ENCODE results near the gene EMP3. TPM values are rescaled to one million over a fixed set of nuclear protein-coding genes. Genes with fewer than 3 reads are reported as not detected.

EMP3 gene
- total and polyA plus RNA-seq, 9 of the 15 experiments (the other 6 are each of a cell fraction or from before 2014, with no cell fraction given), result 123 to 386 (median 296) TPM

GRCh38 chr19:48351341-48351752, 26.0 kb downstream of the EMP3 start (continued):
- TF ChIP-seq TAL1 (IDR thresholded peaks at IDR 0.05) (0 out of 2 replicates have a peak, but pooled peaks have one; percentile 7), ESRRA (IDR thresholded peaks at IDR 0.05; ENCODE audit: borderline replicate concordance, low read depth) (peak; percentile 48; the same call in 1 of the 2 replicates), TOE1 (IDR thresholded peaks at IDR 0.05; ENCODE audit: borderline replicate concordance) (peak; percentile 44; the same call in 1 of the 2 replicates), TOE1 (CRISPR knock-in tag; IDR thresholded peaks at IDR 0.05; ENCODE audit: borderline replicate concordance, low read depth) (no peak), IRF1 (CRISPR knock-in tag; IDR thresholded peaks at IDR 0.05; ENCODE audit: borderline replicate concordance) (no peak), KDM1A (IDR thresholded peaks at IDR 0.05) (peak; percentile 95 to 97), REST (IDR thresholded peaks at IDR 0.05; ENCODE audit: borderline replicate concordance) (peak; percentile 51; the same call in 1 of the 2 replicates), REST (CRISPR knock-in tag; IDR thresholded peaks at IDR 0.05; ENCODE audit: low read depth) (no peak), NBN (IDR thresholded peaks at IDR 0.05; ENCODE audit: low read depth) (peak; percentile 39; the same call in 1 of the 2 replicates), ZBTB7A (IDR thresholded peaks at IDR 0.05; ENCODE audit: borderline replicate concordance, control insufficient read depth, low read depth, low read length) (peak; percentile 25; the same call in 1 of the 2 replicates), PCBP1 (IDR thresholded peaks at IDR 0.05; ENCODE audit: low read depth, low read length, poor library complexity, severe bottlenecking) (peak; percentile 73)
- TF ChIP-seq, protein P1, sequence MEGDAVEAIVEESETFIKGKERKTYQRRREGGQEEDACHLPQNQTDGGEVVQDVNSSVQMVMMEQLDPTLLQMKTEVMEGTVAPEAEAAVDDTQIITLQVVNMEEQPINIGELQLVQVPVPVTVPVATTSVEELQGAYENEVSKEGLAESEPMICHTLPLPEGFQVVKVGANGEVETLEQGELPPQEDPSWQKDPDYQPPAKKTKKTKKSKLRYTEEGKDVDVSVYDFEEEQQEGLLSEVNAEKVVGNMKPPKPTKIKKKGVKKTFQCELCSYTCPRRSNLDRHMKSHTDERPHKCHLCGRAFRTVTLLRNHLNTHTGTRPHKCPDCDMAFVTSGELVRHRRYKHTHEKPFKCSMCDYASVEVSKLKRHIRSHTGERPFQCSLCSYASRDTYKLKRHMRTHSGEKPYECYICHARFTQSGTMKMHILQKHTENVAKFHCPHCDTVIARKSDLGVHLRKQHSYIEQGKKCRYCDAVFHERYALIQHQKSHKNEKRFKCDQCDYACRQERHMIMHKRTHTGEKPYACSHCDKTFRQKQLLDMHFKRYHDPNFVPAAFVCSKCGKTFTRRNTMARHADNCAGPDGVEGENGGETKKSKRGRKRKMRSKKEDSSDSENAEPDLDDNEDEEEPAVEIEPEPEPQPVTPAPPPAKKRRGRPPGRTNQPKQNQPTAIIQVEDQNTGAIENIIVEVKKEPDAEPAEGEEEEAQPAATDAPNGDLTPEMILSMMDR (IDR thresholded peaks at IDR 0.05 in 2 of 3, conservative IDR thresholded peaks at IDR 0.05 in 1 of 3; ENCODE audit: insufficient read depth in 2 of 3, low read depth in 1 of 3, low read length in 3 of 3), result peak; percentile 86 to 94 (median 91)
- TF ChIP-seq, protein P2, sequence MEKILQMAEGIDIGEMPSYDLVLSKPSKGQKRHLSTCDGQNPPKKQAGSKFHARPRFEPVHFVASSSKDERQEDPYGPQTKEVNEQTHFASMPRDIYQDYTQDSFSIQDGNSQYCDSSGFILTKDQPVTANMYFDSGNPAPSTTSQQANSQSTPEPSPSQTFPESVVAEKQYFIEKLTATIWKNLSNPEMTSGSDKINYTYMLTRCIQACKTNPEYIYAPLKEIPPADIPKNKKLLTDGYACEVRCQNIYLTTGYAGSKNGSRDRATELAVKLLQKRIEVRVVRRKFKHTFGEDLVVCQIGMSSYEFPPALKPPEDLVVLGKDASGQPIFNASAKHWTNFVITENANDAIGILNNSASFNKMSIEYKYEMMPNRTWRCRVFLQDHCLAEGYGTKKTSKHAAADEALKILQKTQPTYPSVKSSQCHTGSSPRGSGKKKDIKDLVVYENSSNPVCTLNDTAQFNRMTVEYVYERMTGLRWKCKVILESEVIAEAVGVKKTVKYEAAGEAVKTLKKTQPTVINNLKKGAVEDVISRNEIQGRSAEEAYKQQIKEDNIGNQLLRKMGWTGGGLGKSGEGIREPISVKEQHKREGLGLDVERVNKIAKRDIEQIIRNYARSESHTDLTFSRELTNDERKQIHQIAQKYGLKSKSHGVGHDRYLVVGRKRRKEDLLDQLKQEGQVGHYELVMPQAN (IDR thresholded peaks at IDR 0.05; ENCODE audit: borderline replicate concordance), result 0 out of 2 replicates have a peak, but pooled peaks have one; percentile 39

All from K562 (cell line).